ENCODE data around the gene SERTAD3.
"Not testable (repeated sequence)": the region's sequence is repeated elsewhere in the genome, so short reads cannot be mapped to it uniquely, and the experiment has no call there.

DNA sequence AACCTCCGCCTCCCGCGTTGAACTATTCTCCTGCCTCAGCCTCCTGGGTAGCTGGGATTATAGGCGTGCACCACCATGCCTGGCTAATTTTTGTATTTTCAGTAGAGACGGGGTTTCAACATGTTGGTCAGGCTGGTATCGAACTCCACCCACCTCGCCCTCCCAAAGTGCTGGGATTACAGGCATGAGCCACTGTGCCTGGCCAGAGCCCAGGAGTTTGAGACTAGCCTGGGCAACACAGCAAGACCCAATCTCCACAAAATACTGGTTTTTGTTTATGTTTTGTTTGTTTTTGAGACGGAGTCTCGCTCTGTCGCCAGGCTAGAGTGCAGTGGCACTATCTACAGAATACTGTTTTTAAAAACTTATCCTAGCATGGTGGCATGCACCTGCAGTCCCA lies 13.9 kb downstream of the SERTAD3 start:
- TF ChIP-seq, protein P1, sequence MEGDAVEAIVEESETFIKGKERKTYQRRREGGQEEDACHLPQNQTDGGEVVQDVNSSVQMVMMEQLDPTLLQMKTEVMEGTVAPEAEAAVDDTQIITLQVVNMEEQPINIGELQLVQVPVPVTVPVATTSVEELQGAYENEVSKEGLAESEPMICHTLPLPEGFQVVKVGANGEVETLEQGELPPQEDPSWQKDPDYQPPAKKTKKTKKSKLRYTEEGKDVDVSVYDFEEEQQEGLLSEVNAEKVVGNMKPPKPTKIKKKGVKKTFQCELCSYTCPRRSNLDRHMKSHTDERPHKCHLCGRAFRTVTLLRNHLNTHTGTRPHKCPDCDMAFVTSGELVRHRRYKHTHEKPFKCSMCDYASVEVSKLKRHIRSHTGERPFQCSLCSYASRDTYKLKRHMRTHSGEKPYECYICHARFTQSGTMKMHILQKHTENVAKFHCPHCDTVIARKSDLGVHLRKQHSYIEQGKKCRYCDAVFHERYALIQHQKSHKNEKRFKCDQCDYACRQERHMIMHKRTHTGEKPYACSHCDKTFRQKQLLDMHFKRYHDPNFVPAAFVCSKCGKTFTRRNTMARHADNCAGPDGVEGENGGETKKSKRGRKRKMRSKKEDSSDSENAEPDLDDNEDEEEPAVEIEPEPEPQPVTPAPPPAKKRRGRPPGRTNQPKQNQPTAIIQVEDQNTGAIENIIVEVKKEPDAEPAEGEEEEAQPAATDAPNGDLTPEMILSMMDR (IDR thresholded peaks at IDR 0.05): not testable (repeated sequence)
- TF ChIP-seq EZH2 (IDR thresholded peaks at IDR 0.05): not testable (repeated sequence)
